SJCRH30 (cell line): ENCODE results near the gene FAM193A. TPM values are rescaled to one million over a fixed set of nuclear protein-coding genes. Genes with fewer than 3 reads are reported as not detected.
"Not testable (repeated sequence)": the region's sequence is repeated elsewhere in the genome, so short reads cannot be mapped to it uniquely, and the experiment has no call there.

Source experiments
- DNase-seq, 2 experiments: peaks; one replicate each; pipeline ENCODE4 v3.0.0-alpha.2; 2015 to 2020
- H3K27ac ChIP-seq: fragments of 250-450 bp; sonication (Bioruptor Pico); 2 replicates; pipeline ENCODE4 v1.5.1; 2020; ENCODE audit warnings: mild to moderate bottlenecking, moderate library complexity
- H3K27me3 ChIP-seq: fragments of 250-450 bp; sonication (Bioruptor Pico); 2 replicates; pipeline ENCODE4 v1.5.1; 2020; ENCODE audit warnings: mild to moderate bottlenecking, moderate library complexity
- H3K36me3 ChIP-seq: fragments of 250-450 bp; sonication (Bioruptor Pico); 2 replicates; pipeline ENCODE4 v1.5.1; 2020; ENCODE audit warnings: mild to moderate bottlenecking, moderate library complexity
- H3K4me1 ChIP-seq: fragments of 250-450 bp; sonication (Bioruptor Pico); 2 replicates; pipeline ENCODE4 v1.5.1; 2020; ENCODE audit warnings: mild to moderate bottlenecking, moderate library complexity
- H3K4me3 ChIP-seq: fragments of 250-450 bp; sonication (Bioruptor Pico); 2 replicates; pipeline ENCODE4 v1.5.1; 2020; ENCODE audit warnings: mild to moderate bottlenecking, moderate library complexity
- H3K9me3 ChIP-seq: fragments of 250-450 bp; sonication (Bioruptor Pico); replicated peaks from 2 replicates; pipeline ENCODE4 v1.5.1; 2020; ENCODE audit warnings: mild to moderate bottlenecking, moderate library complexity
- total RNA-seq: library from RNA; depleted of rRNA; stranded (reverse); fragments of >200 nt; shearing (Covaris generic); gene quantifications from 2 replicates; pipeline ENCODE4 v1.2.3, GENCODE V29; 2014

The FAM193A gene
- total RNA-seq, 1 experiment from 2014 or later: 20.4 TPM

DNA sequence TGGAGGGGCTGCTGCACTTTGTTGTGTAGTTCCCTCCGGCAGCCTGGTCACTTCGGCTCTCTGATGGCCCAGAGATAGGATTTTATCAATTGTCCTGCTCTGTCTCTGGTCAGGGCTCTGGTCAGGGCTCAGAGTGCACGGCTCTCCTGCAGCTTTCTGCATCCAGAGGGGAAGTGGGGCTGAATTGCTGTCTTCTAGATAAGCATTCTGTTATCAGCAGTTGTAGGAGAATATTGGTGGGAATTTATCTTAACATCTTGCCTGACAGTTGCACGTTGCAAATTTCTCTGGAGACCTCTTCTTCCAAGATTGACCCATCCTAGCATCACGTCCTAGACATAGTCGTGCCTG lies 62.8 kb downstream of the FAM193A start:
- H3K36me3 ChIP-seq: peaks cover 19% of the 10 kb centered on the region
- no peak for DNase-seq
- no peaks in the 10 kb centered on the region for H3K27me3 ChIP-seq
- no peak overlapping the region for H3K4me3 ChIP-seq
- H3K9me3 ChIP-seq: no peaks in the 10 kb centered on the region
- H3K27ac ChIP-seq: no peak overlapping the region
- no peaks in the 10 kb centered on the region for H3K4me1 ChIP-seq

DNA sequence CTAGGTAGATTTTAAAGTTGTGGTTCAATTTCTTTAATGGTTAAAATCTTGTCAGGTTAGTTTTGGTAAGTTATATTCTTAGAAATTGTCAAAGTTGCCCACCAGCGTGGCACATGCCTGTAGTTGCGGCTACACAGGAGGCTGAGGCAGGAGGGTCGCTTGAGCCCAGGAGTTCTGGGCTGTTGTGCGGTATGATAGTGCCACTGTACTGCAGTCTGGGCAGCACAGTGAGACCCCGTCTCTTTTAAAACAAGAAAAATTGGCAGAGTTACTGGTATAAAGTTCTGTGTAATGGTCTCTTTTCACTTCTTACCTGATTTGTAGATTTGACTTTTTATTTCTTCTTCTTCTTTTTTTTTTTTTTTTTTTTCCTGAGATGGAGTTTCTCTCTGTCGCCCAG lies 64.4 kb downstream of the FAM193A start:
- no peaks in the 10 kb centered on the region for H3K4me1 ChIP-seq
- no peak for DNase-seq
- no peaks in the 10 kb centered on the region for H3K9me3 ChIP-seq
- H3K27me3 ChIP-seq: no peaks in the 10 kb centered on the region
- no peak overlapping the region for H3K27ac ChIP-seq
- H3K36me3 ChIP-seq: peaks cover 23% of the 10 kb centered on the region
- H3K4me3 ChIP-seq: no peak overlapping the region

DNA sequence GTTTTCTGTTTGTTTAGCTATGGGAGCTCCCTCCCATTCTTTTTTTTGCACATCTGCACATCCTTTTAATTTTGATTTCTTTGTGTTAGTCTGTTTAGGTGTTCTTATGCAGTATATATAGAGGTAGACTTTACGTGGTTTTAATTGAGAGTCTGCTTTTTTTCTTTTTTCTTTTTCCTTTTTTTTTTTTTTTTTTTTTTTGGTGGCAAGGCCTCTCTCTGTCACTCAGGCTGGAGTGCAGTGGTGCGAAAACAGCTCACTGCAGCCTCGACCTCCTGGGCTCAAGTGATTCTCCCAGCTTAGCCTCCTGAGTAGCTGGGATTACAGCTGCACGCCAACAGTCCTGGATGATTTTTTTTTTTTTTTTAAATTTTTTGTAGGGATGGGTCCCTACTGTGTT lies 68.2 kb downstream of the FAM193A start:
- no peaks in the 10 kb centered on the region for H3K27me3 ChIP-seq
- H3K4me1 ChIP-seq: no peaks in the 10 kb centered on the region
- no peaks in the 10 kb centered on the region for H3K9me3 ChIP-seq
- peaks cover 25% of the 10 kb centered on the region; the same call in 1 of the 2 replicates for H3K36me3 ChIP-seq
- H3K4me3 ChIP-seq: no peak overlapping the region
- no peak for DNase-seq
- no peak overlapping the region for H3K27ac ChIP-seq

GRCh38 chr4:2606960-2607506 lies 70.6 kb downstream of the FAM193A start:
- no peak overlapping the region for H3K27ac ChIP-seq
- H3K4me3 ChIP-seq: no peak overlapping the region
- no peaks in the 10 kb centered on the region for H3K27me3 ChIP-seq
- peaks cover 18% of the 10 kb centered on the region; the same call in 1 of the 2 replicates for H3K36me3 ChIP-seq
- no peaks in the 10 kb centered on the region for H3K4me1 ChIP-seq
- DNase-seq: no peak
- H3K9me3 ChIP-seq: no peaks in the 10 kb centered on the region

DNA sequence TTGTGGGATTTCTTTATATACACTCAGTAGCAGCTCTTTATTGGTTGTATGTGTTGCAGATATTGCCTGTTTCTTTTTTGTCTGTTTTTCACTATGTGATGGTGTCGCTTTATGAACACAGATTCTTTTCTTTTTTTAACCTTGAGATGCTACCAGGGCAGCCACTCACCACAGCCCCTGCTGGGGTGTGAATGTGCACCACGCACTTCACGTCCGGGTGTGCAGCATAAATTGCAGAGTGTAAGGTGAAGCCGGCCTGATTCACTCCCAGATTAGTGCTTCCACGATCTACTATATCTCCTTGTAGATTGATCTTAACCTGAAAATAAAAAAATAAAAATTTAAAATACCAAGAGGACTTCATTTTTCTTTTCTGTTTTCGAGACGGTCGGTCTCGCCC lies 71.4 kb downstream of the FAM193A start:
- H3K27ac ChIP-seq: no peak overlapping the region
- H3K9me3 ChIP-seq: no peaks in the 10 kb centered on the region
- H3K4me3 ChIP-seq: no peak overlapping the region
- peaks cover 13% of the 10 kb centered on the region; the same call in 1 of the 2 replicates for H3K36me3 ChIP-seq
- H3K27me3 ChIP-seq: no peaks in the 10 kb centered on the region
- H3K4me1 ChIP-seq: no peaks in the 10 kb centered on the region
- no peak for DNase-seq

GRCh38 chr4:2608291-2608690 lies 71.8 kb downstream of the FAM193A start:
- H3K36me3 ChIP-seq: peaks cover 13% of the 10 kb centered on the region; the same call in 1 of the 2 replicates
- H3K27me3 ChIP-seq: no peaks in the 10 kb centered on the region
- no peaks in the 10 kb centered on the region for H3K9me3 ChIP-seq
- no peak overlapping the region for H3K4me3 ChIP-seq
- DNase-seq: no peak
- H3K4me1 ChIP-seq: no peaks in the 10 kb centered on the region
- no peak overlapping the region for H3K27ac ChIP-seq

GRCh38 chr4:2615821-2616220 lies 79.4 kb downstream of the FAM193A start:
- Histone ChIP-seq H3K4me1 (no peaks in the 10 kb centered on the region), H3K9me3 (no peaks in the 10 kb centered on the region), H3K27ac (no peak overlapping the region), H3K4me3 (no peak overlapping the region), H3K36me3 (no peaks in the 10 kb centered on the region; the same call in 1 of the 2 replicates), H3K27me3 (no peaks in the 10 kb centered on the region)
- no peak for DNase-seq

- Histone ChIP-seq H3K27ac (no peak overlapping the region), H3K27me3 (no peaks in the 10 kb centered on the region), H3K4me3 (no peak overlapping the region), H3K9me3 (no peaks in the 10 kb centered on the region), H3K36me3 (no peaks in the 10 kb centered on the region), H3K4me1 (no peaks in the 10 kb centered on the region)
- DNase-seq: no peak
These were observed 81.5 kb downstream of the FAM193A start for GRCh38 chr4:2617955-2618354.

GRCh38 chr4:2618729-2619128 lies 82.3 kb downstream of the FAM193A start:
- not testable (repeated sequence) for H3K4me3 ChIP-seq, H3K27me3 ChIP-seq, H3K27ac ChIP-seq, H3K4me1 ChIP-seq, H3K9me3 ChIP-seq, H3K36me3 ChIP-seq, DNase-seq

DNA sequence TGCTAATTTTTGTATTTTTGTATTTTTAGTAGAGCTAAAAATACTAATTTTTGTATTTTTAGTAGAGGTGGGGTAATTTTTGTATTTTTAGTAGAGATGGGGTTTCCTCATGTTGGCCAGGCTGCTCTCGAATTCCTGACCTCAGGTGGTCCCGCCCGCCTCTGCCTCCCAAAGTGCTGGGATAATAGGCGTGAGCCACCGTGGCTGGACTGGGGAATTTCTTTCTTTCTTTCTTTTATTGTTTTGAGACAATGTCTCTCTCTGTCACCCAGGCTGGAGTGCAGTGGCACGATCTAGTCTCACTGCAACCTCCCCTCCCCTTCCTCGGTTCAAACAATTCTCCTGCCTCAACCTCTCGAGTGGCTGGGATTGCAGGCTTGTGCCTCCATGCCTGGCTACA lies 83.0 kb downstream of the FAM193A start:
- Histone ChIP-seq H3K27me3 (no peaks in the 10 kb centered on the region), H3K9me3 (no peaks in the 10 kb centered on the region), H3K4me3 (no peak overlapping the region), H3K4me1 (no peaks in the 10 kb centered on the region), H3K27ac (no peak overlapping the region), H3K36me3 (no peaks in the 10 kb centered on the region)
- DNase-seq: no peak

DNA sequence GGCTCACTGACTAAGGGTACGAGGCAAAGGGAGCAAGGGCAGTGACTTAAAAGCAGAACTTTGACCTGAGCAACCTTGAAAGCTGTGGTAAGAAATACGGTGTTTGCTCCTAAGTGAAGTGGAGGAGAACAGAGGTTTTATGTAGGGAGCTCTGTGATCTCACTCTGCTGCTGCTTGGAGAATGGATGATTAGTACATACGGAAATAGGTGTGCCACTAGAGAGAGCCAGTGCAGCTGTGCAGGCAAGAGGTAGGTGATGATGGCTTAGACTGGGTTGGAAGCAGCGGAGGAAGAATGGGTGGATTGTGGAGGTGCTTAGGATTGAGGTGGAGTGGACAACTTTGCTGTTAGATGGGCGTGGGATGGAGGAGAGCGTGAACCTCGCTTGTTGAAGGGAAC lies 85.0 kb downstream of the FAM193A start:
- Histone ChIP-seq H3K4me3 (no peak overlapping the region), H3K36me3 (peaks cover under 1% of the 10 kb centered on the region; the same call in 1 of the 2 replicates), H3K4me1 (no peaks in the 10 kb centered on the region), H3K9me3 (no peaks in the 10 kb centered on the region), H3K27ac (no peak overlapping the region), H3K27me3 (no peaks in the 10 kb centered on the region)
- DNase-seq: no peak

- no peaks in the 10 kb centered on the region for H3K4me1 ChIP-seq
- no peaks in the 10 kb centered on the region for H3K9me3 ChIP-seq
- peaks cover 15% of the 10 kb centered on the region for H3K36me3 ChIP-seq
- H3K27me3 ChIP-seq: no peaks in the 10 kb centered on the region
- no peak overlapping the region for H3K4me3 ChIP-seq
- no peak overlapping the region for H3K27ac ChIP-seq
- no peak for DNase-seq
These were observed 87.0 kb downstream of the FAM193A start for GRCh38 chr4:2623442-2623841.

DNA sequence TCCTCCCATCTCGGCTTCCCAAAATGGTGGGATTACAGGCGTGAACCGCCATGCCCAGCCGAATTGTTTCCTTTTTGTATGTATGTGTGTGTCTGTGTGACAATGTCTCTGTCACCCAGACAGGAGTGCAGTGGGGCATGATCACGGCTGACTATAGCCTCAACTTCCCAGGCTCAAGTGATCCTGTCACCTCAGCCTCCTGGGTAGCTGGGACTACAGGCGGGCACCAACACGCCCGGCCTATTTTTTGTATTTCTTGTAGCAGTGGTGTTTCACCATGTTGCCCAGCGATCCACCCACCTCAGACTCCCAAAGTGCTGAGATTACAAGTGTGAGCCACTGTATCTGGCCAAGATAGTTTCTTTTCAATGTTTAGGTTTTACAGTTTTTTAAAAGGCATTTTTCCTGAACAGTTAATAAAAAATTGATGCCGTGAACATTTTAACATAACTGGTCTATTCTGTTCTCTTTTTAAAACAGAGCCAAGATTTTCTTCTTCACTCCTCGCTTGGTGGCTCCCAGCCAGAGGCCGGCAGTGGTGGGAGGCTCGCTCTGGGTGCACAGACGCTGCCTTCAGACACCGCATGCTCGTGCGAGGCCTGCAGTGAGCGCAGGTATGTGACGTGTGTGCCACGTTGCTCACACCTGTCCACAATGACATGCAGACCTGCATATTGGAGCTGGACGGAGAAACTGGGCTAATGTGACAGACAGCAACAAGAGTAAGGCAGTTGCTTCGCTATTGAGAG lies 88.5 kb downstream of the FAM193A start:
- DNase-seq: no peak
- Histone ChIP-seq H3K9me3 (no peaks in the 10 kb centered on the region), H3K27ac (no peak overlapping the region), H3K4me3 (no peak overlapping the region), H3K36me3 (peaks cover 24% of the 10 kb centered on the region), H3K4me1 (no peaks in the 10 kb centered on the region), H3K27me3 (no peaks in the 10 kb centered on the region)

- no peaks in the 10 kb centered on the region for H3K27me3 ChIP-seq
- no peaks in the 10 kb centered on the region for H3K4me1 ChIP-seq
- no peak overlapping the region for H3K4me3 ChIP-seq
- H3K27ac ChIP-seq: no peak overlapping the region
- H3K9me3 ChIP-seq: no peaks in the 10 kb centered on the region
- no peak for DNase-seq
- H3K36me3 ChIP-seq: peaks cover 33% of the 10 kb centered on the region
These were observed 89.8 kb downstream of the FAM193A start for GRCh38 chr4:2626231-2626630.

DNA sequence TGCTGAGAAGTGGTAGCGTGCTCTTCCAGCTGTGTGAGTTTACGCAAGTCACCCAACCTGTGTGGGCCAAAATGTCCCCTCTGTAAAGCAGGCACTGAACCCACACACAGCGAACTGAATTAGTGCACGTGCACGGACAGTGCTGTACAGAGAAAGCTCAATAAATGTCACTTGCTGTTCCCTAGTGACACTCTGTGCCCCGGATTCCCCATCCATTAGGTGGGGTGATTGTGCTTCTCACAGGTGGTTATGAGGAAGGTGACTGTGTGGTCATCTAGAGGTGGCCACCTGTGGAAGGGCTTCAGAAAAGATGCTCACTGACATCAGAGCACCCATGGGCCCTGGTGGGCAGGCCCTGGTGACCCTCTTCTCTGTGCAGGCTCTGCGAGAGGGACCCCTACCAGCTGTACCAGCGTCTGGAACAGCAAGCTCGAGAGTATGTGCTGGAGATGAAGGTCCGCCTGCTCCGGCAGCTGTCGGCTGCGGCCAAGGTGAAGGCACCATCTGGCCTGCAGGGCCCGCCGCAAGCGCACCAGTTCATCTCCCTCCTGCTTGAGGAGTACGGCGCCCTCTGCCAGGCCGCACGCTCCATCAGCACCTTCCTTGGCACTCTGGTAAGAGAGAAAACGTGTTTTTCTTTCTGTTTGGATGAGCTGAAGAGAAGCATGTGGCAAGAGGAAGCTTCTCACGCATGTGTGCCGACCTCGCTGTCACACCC lies 94.3 kb downstream of the FAM193A start:
- Histone ChIP-seq H3K4me3 (no peak overlapping the region), H3K27me3 (no peaks in the 10 kb centered on the region), H3K27ac (no peak overlapping the region), H3K36me3 (peaks cover 45% of the 10 kb centered on the region), H3K4me1 (no peaks in the 10 kb centered on the region), H3K9me3 (no peaks in the 10 kb centered on the region)
- DNase-seq: no peak
